Brain pericyte (primary cell): Measurements from ENCODE around the gene SPEM1.

Experiments used
- DNase-seq: peaks from one replicate; pipeline ENCODE4 v3.0.0-alpha.2; 2012; ENCODE audit warnings: low read depth, low spot score

SPEM1 gene

GRCh38 chr17:7403043-7403726, 16.9 kb upstream of the SPEM1 start:
- DNase-seq, result no peak

- no peak for DNase-seq
Measured at GRCh38 chr17:7403727-7403976, 16.5 kb upstream of the SPEM1 start.

- DNase-seq, result peak; percentile 98
Measured at GRCh38 chr17:7403977-7404736, 16.0 kb upstream of the SPEM1 start, which contains the start of gene TMEM256. Gene TMEM256, minus strand, starts transcription at chr17:7404097. Its CDS starts 13 bp downstream, at chr17:7404084.

- DNase-seq, result no peak
Measured at GRCh38 chr17:7404737-7405349, 15.3 kb upstream of the SPEM1 start.

- DNase-seq, result no peak
Measured at GRCh38 chr17:7405350-7406234, 14.5 kb upstream of the SPEM1 start.

- no peak for DNase-seq
Measured at GRCh38 chr17:7406235-7406825, 13.8 kb upstream of the SPEM1 start.

- DNase-seq, result no peak
Measured at GRCh38 chr17:7407082-7407481, 13.0 kb upstream of the SPEM1 start.

GRCh38 chr17:7407485-7408251, 12.5 kb upstream of the SPEM1 start, which contains the start of gene NLGN2:
Gene NLGN2, plus strand, starts transcription at chr17:7407845. Its CDS starts 411 bp downstream, at chr17:7408256.
- DNase-seq, result no peak

GRCh38 chr17:7408252-7408727, 11.8 kb upstream of the SPEM1 start:
- DNase-seq, result no peak

GRCh38 chr17:7408863-7409262, 11.3 kb upstream of the SPEM1 start:
- DNase-seq, result no peak

GRCh38 chr17:7409716-7410115, 10.4 kb upstream of the SPEM1 start:
- no peak for DNase-seq

GRCh38 chr17:7410634-7411426, 9.3 kb upstream of the SPEM1 start:
- no peak for DNase-seq

- no peak for DNase-seq
Measured at GRCh38 chr17:7411427-7411750, 8.7 kb upstream of the SPEM1 start.

- no peak for DNase-seq
Measured at GRCh38 chr17:7413346-7413985, 6.7 kb upstream of the SPEM1 start.

- no peak for DNase-seq
Measured at GRCh38 chr17:7414837-7415236, 5.3 kb upstream of the SPEM1 start.

GRCh38 chr17:7415784-7416183, 4.3 kb upstream of the SPEM1 start:
- no peak for DNase-seq

GRCh38 chr17:7416323-7416722, 3.8 kb upstream of the SPEM1 start:
- DNase-seq, result no peak

GRCh38 chr17:7417056-7417655, 3.0 kb upstream of the SPEM1 start:
- no peak for DNase-seq
